GM18520 (cell line): ENCODE measurements around the gene IDNK.

Experiments used
- ATAC-seq: cut with Tn5 transposase; IDR thresholded peaks from one replicate; pipeline ENCODE4 v1.9.1; 2021; ENCODE audit not compliant: unreplicated experiment

IDNK gene

DNA sequence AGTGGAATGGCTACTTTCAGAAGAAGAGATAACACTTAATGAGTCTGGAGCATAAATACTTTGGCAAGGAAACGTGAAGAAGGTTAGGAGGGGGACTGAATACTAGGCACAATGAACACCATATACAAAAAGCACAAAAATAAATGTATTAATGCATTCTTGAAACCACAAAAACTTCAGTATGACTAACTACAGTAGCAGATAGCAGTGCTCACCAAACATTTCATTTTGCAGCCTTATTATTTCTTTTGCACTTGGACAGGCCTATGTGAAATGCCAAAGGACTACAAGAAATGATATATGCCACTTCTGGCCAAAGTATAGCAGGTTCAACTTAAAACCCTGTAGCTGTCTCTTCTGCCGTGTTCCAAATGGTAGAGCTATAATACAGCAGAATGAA is 58.5 kb downstream of the IDNK start:
- ATAC-seq: no peak

DNA sequence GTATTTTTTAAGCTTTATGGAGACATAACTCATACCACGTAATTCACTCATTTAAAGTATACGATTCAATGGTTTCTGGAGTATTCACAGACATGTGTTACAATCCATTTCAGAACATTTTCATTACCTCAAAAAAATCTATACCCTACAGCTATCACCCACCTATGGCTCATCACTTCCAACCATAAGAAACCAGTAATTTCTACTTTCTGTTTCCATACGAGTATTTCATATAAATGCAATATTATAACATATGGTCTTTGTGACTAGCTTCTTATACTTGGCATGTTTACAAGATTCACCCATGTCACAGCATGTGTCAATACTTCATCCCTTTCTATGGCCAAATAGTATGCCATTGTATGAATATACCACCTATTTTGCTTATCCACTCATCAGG is 66.0 kb downstream of the IDNK start:
- no peak for ATAC-seq

DNA sequence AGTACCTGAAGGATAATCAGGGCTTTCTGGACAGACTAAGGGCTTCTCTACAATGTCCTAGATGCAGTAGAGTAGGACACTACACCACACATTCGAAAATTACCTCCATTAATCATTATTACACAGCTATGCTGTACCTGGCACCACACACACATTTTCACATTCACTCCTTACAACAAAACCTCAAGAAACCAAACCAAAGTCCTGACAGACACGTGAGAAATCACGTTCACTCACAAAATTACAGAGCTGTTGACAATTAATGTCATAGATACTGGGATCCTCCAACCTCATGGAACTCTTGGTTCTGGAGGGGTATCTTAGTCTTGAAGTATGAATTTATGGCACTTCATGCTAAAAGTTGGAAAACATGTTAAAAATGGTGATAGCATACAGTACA is 68.5 kb downstream of the IDNK start:
- ATAC-seq: no peak
